GM12865 (cell line): ENCODE measurements around the gene SYNGR3.

Experiments used
- DNase-seq: peaks from one replicate; pipeline ENCODE4 v3.0.0; 2010; ENCODE audit warnings: low read depth
- H3K4me3 ChIP-seq: 2 replicates; pipeline ENCODE4 v1.5.1; 2011; ENCODE audit warnings: mild to moderate bottlenecking, low read depth, low read length, control low read depth
- CTCF ChIP-seq: IDR thresholded peaks from 2 replicates; pipeline ENCODE4 v1.5.1; 2011; ENCODE audit warnings: low read length, control low read depth, low read depth, inconsistent platforms; ENCODE audit not compliant: insufficient read depth; ENCODE audit errors: missing control alignments

The SYNGR3 gene

GRCh38 chr16:2037647-2038381, 48.0 kb downstream of the SYNGR3 start:
- H3K4me3 ChIP-seq = no peak overlapping the region
- DNase-seq = no peak
- TF ChIP-seq CTCF = no peak

DNA sequence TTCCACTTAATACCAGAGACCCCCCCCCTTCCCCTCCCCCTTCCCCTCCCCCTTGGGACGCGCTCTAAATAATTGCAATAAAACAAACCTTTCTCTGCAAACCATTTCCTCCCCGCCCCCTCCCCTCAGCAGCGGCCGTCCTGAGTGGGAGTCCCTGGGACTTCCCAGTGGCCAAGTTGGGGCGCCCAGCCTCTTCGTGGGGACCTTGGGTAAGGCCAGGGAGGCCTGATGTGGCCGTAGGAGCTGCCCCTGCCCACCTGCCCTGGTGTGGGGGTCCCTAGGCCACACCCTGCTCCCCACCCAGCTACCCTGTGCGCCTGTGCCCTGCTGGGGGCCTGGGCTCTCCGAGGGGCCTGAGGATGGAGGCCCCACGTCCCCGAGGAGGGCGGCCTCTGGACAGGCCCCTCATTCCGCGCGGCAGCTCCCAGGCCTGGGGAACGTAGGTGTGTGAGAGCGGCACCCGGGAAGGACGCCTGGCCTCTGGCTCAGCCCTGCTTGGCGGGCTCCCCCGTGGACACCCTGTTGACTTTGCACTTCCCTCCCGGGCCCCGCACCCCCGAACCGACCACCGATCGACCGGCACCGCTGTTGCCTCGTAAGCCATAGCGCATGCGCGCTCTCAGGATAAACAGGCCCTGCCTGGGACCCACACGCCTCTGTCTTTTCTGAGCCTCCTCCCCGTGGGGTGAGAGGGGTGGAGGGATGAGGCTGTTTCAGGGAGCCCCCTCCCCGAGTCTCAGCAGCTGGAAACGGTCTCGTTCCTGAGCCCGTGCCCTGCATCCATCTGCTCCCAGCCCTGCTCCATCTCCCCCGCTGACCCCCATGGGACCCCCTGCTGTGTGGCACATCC, 48.8 kb downstream of the SYNGR3 start:
- DNase-seq = no peak
- H3K4me3 ChIP-seq = no peak overlapping the region

DNA sequence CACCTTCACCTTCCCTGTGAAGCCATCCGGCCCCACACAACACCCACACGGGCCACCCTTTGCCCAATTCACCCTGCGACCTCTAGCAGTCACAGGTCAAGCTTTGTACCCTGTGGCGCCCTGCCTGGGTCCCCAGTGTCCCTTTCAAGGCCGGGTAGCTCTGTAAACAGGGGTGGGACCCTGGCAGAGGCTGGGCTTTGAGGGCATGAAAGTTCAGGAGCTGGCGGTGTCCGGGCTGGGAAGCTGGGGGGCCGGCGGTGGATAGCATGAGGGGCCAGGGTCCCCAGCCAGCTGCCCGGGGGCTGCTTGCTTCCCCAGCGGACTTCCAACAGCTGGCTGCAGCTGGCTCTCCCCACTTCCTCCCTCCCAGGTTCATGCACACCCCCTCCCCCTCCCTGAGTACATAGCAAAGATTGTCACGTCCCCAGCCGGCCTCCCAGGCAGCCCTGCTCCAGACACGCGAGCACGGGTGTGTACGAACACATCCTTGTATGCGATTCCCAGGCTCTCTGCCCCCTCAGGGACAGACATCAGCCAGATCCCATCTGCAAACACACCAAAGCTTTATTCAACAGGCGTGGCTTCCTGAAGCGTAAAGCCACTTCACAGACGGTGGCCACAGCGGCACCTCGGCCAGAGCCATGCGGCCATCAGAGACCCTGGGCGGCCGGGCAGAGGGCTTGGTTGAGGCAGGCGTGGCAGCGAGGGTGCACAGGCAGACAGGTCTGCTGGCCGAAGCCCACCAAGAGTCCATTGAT, 49.7 kb downstream of the SYNGR3 start:
- no peak for DNase-seq
- no peak for TF ChIP-seq CTCF

More for the DNA sequence above, 48.8 kb downstream of the SYNGR3 start:
- TF ChIP-seq CTCF = no peak

DNA sequence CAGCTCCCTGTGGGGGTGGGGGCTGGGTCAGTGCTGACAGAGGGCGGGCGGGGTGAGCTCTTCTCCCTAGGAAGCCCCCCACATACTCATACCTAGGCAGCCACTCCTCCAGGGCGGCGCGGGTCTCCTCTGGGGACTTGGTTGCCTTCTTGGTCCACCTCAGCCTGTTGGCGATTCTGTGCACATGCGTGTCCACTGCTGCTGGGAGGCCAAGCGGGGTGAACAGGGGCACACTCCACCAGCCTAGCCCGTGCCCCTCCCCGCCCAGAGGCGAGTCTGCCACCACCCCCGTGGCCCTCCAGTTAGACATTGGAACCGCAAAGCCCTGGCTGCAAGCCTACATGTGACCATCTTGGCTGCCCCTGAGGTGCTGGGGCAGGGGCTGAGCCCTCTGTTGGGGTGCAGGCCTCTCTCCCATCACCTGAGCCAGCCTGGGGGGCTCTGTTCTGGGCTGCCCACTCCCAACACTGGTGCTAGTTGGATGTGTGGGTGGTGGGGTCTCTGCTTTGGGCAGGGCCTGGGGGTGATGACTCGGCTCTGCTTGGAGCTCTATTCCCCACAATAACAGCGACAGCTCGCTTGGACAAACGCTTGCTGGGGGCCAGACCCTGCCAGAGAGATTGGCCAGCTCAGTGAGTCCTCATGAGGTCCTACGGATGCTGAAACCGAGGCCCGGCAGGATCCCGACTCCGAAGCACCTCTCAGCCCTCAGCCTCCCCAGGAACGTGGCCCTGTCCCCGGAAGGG, 50.4 kb downstream of the SYNGR3 start:
- no peak for TF ChIP-seq CTCF
- DNase-seq = no peak
- no peak overlapping the region for H3K4me3 ChIP-seq

More for the DNA sequence above, 49.7 kb downstream of the SYNGR3 start:
- no peak overlapping the region for H3K4me3 ChIP-seq

- no peak for TF ChIP-seq CTCF
- H3K4me3 ChIP-seq = no peak overlapping the region
- DNase-seq = no peak
These were observed 51.2 kb downstream of the SYNGR3 start for GRCh38 chr16:2040787-2041522.
